H1 (cell line): ENCODE data around the gene GSKIP.

Experiments used
- CEBPB ChIP-seq: IDR thresholded peaks from 2 replicates; pipeline ENCODE4 v1.6.1; 2012; ENCODE audit warnings: low read depth, low read length
- EZH2 ChIP-seq: fragments of 200-600 bp; sonication (generic); IDR thresholded peaks from 2 replicates; pipeline ENCODE4 v1.7.1; 2012; ENCODE audit warnings: low read depth, mild to moderate bottlenecking, moderate library complexity, low read length, inconsistent platforms; ENCODE audit not compliant: severe bottlenecking
- FOSL1 ChIP-seq: IDR thresholded peaks from 2 replicates; pipeline ENCODE4 v1.6.1; 2011; ENCODE audit warnings: mild to moderate bottlenecking, low read depth, low read length, moderate library complexity; ENCODE audit not compliant: insufficient read depth
- GABPA ChIP-seq: IDR thresholded peaks from 2 replicates; pipeline ENCODE4 v1.6.1; 2011; ENCODE audit warnings: mild to moderate bottlenecking, low read length, moderate library complexity, borderline replicate concordance; ENCODE audit not compliant: insufficient read depth
- KDM5A ChIP-seq: fragments of 200-600 bp; IDR thresholded peaks from 2 replicates; pipeline ENCODE4 v1.7.1; 2012; ENCODE audit warnings: mild to moderate bottlenecking, low read length, inconsistent platforms, mixed read lengths
- RFX5 ChIP-seq: IDR thresholded peaks from 2 replicates; pipeline ENCODE4 v1.6.1; 2011; ENCODE audit warnings: low read depth, low read length, improper control_type of control experiment, borderline replicate concordance
- RNF2 ChIP-seq: fragments of 200-900, 300-1000 bp; sonication (generic); IDR thresholded peaks from 2 replicates; pipeline ENCODE4 v1.7.1; 2016; ENCODE audit warnings: borderline replicate concordance, low read depth, mild to moderate bottlenecking, antibody characterized with exemption, low read length; ENCODE audit not compliant: poor library complexity, severe bottlenecking; ENCODE audit errors: missing control alignments
- TAF7 ChIP-seq: optimal IDR thresholded peaks from 2 replicates; pipeline ENCODE3; 2011; ENCODE audit warnings: low read depth, mild to moderate bottlenecking, inconsistent platforms, low read length, moderate library complexity, borderline replicate concordance
- TF ChIP-seq, protein P1 (sequence below), 3 experiments: IDR thresholded peaks; 1 replicate in 2 of 3; 2 replicates in 1 of 3; pipeline versions ENCODE4 v1.5.1 to v1.6.1; 2011; ENCODE audit warnings: low read length in 3 of 3, mild to moderate bottlenecking in 3 of 3, inconsistent platforms in 2 of 3, low read depth in 1 of 3, moderate library complexity in 1 of 3; ENCODE audit not compliant: insufficient read depth in 1 of 3; ENCODE audit errors: control extremely low read depth in 1 of 3

DNA sequence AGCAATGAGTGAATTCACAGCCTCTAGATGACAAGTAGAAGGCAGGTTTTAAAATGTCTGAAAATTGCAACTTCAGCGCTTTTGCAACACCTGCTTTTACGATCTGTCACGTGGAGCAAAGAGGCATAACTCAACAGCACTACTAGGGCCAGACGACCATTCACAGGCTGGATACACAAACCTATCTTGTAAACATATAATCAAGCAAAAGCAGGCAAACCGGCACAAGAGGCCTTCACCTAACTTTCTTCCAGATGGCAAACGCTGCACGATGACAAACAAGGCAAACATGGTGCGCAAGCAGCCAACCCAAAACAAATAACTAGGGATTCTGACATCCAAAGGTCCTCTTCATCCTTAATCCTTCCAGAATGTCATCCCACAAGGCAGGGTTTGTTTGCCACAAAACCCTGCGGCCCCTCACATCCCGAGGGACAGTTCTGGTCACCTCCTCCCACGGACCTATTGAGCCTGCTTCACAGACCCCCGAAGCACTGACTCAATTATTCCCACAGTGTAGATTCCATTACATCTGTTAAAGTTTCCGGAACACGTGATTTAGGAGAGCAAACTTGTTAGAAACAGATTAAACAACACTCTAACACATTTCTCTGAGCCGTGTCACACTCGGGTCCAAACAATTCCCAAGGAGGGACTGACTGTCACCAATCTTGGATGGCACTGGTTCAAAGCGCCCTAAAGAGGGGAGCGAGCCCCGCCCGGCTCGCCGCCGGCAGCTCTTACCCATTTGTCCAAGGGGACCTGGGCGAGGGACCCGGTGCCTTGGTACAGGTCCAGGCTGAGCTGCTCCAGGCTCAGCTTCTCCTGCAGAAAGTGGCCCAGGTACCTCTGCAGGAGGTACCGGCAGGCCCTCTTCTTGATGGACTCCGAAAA, 1.0 kb upstream of the GSKIP start:
- no peak for TF ChIP-seq FOSL1
- no peak for TF ChIP-seq GABPA
- TF ChIP-seq, protein P1, sequence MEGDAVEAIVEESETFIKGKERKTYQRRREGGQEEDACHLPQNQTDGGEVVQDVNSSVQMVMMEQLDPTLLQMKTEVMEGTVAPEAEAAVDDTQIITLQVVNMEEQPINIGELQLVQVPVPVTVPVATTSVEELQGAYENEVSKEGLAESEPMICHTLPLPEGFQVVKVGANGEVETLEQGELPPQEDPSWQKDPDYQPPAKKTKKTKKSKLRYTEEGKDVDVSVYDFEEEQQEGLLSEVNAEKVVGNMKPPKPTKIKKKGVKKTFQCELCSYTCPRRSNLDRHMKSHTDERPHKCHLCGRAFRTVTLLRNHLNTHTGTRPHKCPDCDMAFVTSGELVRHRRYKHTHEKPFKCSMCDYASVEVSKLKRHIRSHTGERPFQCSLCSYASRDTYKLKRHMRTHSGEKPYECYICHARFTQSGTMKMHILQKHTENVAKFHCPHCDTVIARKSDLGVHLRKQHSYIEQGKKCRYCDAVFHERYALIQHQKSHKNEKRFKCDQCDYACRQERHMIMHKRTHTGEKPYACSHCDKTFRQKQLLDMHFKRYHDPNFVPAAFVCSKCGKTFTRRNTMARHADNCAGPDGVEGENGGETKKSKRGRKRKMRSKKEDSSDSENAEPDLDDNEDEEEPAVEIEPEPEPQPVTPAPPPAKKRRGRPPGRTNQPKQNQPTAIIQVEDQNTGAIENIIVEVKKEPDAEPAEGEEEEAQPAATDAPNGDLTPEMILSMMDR (IDR thresholded peaks at IDR 0.05; ENCODE audit: control extremely low read depth in 1 of 3, insufficient read depth in 1 of 3, low read depth in 1 of 3, low read length in 3 of 3), result no peak
- no peak for TF ChIP-seq TAF7
- TF ChIP-seq RNF2, result no peak
- TF ChIP-seq KDM5A, result no peak
- no peak for TF ChIP-seq RFX5
- no peak for TF ChIP-seq EZH2
- no peak for TF ChIP-seq CEBPB
